Breast epithelium (tissue), 3 donors: ENCODE results near the gene CNTN1.

ENCODE experiments used
- CTCF ChIP-seq, 3 donors: fragments of 450-650 bp; IDR thresholded peaks; one replicate each; pipeline ENCODE4 v1.5.1; 2016 to 2017; ENCODE audit warnings: antibody characterized with exemption in 3 of 3, mild to moderate bottlenecking in 3 of 3, moderate library complexity in 3 of 3
- POLR2A ChIP-seq: fragments of 450-650 bp; IDR thresholded peaks from one replicate; pipeline ENCODE4 v1.6.1; 2016; ENCODE audit warnings: antibody characterized with exemption, mild to moderate bottlenecking, moderate library complexity
- POLR2AphosphoS5 ChIP-seq, 3 donors: sonication (generic); formaldehyde crosslinking; IDR thresholded peaks; one replicate each; pipeline ENCODE4 v1.6.1; 2017; ENCODE audit warnings: antibody characterized with exemption in 3 of 3

GRCh38 chr12:41051954-41052353, 359.7 kb downstream of the CNTN1 start:
- no peak for TF ChIP-seq POLR2A
- TF ChIP-seq CTCF (IDR thresholded peaks at IDR 0.05): no peak
- no peak for TF ChIP-seq POLR2AphosphoS5 (IDR thresholded peaks at IDR 0.05)
